SH-SY5Y (cell line): ENCODE results near the gene PNMT.

Experiments
- GATA2 ChIP-seq: IDR thresholded peaks from 2 replicates; pipeline ENCODE4 v1.6.1; 2011; ENCODE audit warnings: mild to moderate bottlenecking, low read depth, low read length
- GATA3 ChIP-seq: IDR thresholded peaks from 2 replicates; pipeline ENCODE4 v1.6.1; 2011; ENCODE audit warnings: low read depth, mild to moderate bottlenecking, low read length, moderate library complexity

The PNMT gene

GRCh38 chr17:39653662-39654331, 14.5 kb upstream of the PNMT start:
- TF ChIP-seq GATA2 (no peak), GATA3 (no peak)

GRCh38 chr17:39655105-39655504, 13.1 kb upstream of the PNMT start:
- TF ChIP-seq GATA3 (no peak), GATA2 (no peak)

- TF ChIP-seq GATA2 (no peak), GATA3 (no peak)
Measured at GRCh38 chr17:39658346-39658745, 9.9 kb upstream of the PNMT start.

GRCh38 chr17:39658760-39659159, 9.5 kb upstream of the PNMT start:
- TF ChIP-seq GATA3 (no peak), GATA2 (no peak)

- TF ChIP-seq GATA2, result peak; percentile 46
- no peak for TF ChIP-seq GATA3
Measured at GRCh38 chr17:39659279-39660010, 8.8 kb upstream of the PNMT start.

GRCh38 chr17:39660011-39660360, 8.3 kb upstream of the PNMT start:
- TF ChIP-seq GATA3 (no peak), GATA2 (no peak)

GRCh38 chr17:39660397-39661385, 7.6 kb upstream of the PNMT start:
- peak; percentile 31; the same call in 1 of the 2 replicates for TF ChIP-seq GATA2
- no peak for TF ChIP-seq GATA3

GRCh38 chr17:39661744-39662541, 6.3 kb upstream of the PNMT start:
- TF ChIP-seq GATA2 (no peak), GATA3 (no peak)

GRCh38 chr17:39662551-39663339, 5.5 kb upstream of the PNMT start:
- TF ChIP-seq GATA2 (no peak), GATA3 (no peak)

GRCh38 chr17:39663340-39663687, 4.9 kb upstream of the PNMT start:
- TF ChIP-seq GATA3 (no peak), GATA2 (no peak)

GRCh38 chr17:39663688-39664580, 4.3 kb upstream of the PNMT start:
- TF ChIP-seq GATA3, result no peak
- no peak for TF ChIP-seq GATA2

GRCh38 chr17:39664581-39665561, 3.4 kb upstream of the PNMT start, which contains the start of gene TCAP:
Gene TCAP, plus strand, starts transcription at chr17:39665349. Its CDS starts 11 bp downstream, at chr17:39665360.
- TF ChIP-seq GATA3 (no peak), GATA2 (no peak)
